Ectodermal cell (in vitro differentiated cells): Measurements from ENCODE around the gene BRF1.

ENCODE experiments used
- H3K27ac ChIP-seq: 2 replicates; pipeline ENCODE4 v1.7.0; 2013; ENCODE audit warnings: mild to moderate bottlenecking, low read depth, low read length; ENCODE audit not compliant: insufficient read depth, poor library complexity, severe bottlenecking
- H3K27me3 ChIP-seq: 2 replicates; pipeline ENCODE4 v1.7.0; 2013; ENCODE audit warnings: mild to moderate bottlenecking, low read length; ENCODE audit not compliant: insufficient read depth, control insufficient read depth, poor library complexity, severe bottlenecking
- H3K36me3 ChIP-seq: one replicate; pipeline ENCODE4 v1.7.0; 2013; ENCODE audit warnings: low read length; ENCODE audit not compliant: control insufficient read depth, insufficient read depth
- H3K4me1 ChIP-seq: one replicate; pipeline ENCODE4 v1.7.0; 2013; ENCODE audit warnings: low read length; ENCODE audit not compliant: control insufficient read depth, insufficient read depth
- H3K4me3 ChIP-seq: 2 replicates; pipeline ENCODE4 v1.7.0; 2013; ENCODE audit warnings: low read depth, low read length, control low read depth; ENCODE audit not compliant: insufficient read depth
- H3K9me3 ChIP-seq: 2 replicates; pipeline ENCODE4 v1.7.0; 2013; ENCODE audit warnings: mild to moderate bottlenecking, low read length, moderate library complexity; ENCODE audit not compliant: control insufficient read depth
- WGBS, 2 experiments: methylation state at CpG; one replicate each; pipeline ENCODE4 v1.1.7; 2013; ENCODE audit warnings: missing lambda C conversion rate in 2 of 2; 5-methylcytosine and 5-hydroxymethylcytosine counted together

The BRF1 gene

GRCh38 chr14:105166571-105167302 lies 134.1 kb downstream of the BRF1 start:
- Histone ChIP-seq H3K36me3 (no peaks in the 10 kb centered on the region), H3K27ac (no peak overlapping the region), H3K4me3 (no peak overlapping the region), H3K27me3 (peaks cover 41% of the 10 kb centered on the region), H3K4me1 (peaks cover 10% of the 10 kb centered on the region), H3K9me3 (no peaks in the 10 kb centered on the region)
- WGBS, 2 experiments: 86% methylated on average over 22 of the region's 22 CpGs

- Histone ChIP-seq H3K4me1 (peaks cover 9% of the 10 kb centered on the region), H3K36me3 (no peaks in the 10 kb centered on the region), H3K27ac (no peak overlapping the region), H3K27me3 (peaks cover 41% of the 10 kb centered on the region), H3K9me3 (no peaks in the 10 kb centered on the region), H3K4me3 (no peak overlapping the region)
- 92% methylated on average over 32 of the region's 32 CpGs for WGBS, 2 experiments
These were observed 134.9 kb downstream of the BRF1 start for GRCh38 chr14:105165761-105166485.

- Histone ChIP-seq H3K36me3 (no peaks in the 10 kb centered on the region), H3K9me3 (no peaks in the 10 kb centered on the region), H3K27ac (no peak overlapping the region), H3K4me1 (peaks cover 6% of the 10 kb centered on the region), H3K27me3 (peaks cover 36% of the 10 kb centered on the region), H3K4me3 (no peak overlapping the region)
- 73 to 81% methylated on average over 10 of the region's 10 CpGs for WGBS, 2 experiments
These were observed 135.6 kb downstream of the BRF1 start for GRCh38 chr14:105165134-105165704.

DNA sequence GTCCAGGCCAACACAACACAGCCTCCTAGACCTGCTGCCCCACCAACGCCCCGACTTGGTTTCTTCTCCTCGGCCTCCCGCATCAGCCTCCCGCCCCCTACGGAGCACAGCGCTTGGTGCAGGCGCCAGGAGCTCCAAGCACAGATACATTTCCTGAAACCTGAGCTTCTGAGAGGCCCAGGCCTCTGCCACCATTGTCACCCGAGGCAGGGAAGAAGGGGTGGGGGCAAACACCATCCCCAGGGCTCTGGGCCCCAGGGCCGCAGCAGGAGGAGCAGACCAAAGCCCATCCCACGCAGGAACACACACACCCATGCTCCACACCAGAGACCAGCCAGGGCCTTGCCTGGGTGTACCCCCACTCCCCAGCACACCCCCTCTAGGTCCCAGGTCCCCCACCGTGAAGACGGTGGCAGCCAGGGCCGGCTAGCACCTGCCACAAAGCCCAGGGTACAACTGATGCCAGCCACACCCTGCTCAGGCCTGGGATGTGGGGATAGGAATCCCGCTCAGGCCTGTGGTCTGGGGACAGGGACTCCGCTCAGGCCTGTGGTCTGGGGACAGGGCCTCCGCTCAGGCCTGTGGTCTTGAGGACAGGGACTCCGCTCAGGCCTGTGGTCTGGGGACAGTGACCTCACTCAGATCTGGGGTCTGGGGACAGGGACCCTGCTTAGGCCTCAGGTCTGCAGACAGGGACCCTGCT lies 137.6 kb downstream of the BRF1 start:
- H3K27ac ChIP-seq: no peak overlapping the region
- H3K9me3 ChIP-seq: no peaks in the 10 kb centered on the region
- peaks cover 6% of the 10 kb centered on the region for H3K4me1 ChIP-seq
- no peak overlapping the region for H3K4me3 ChIP-seq
- peaks cover 21% of the 10 kb centered on the region for H3K27me3 ChIP-seq
- 83% methylated on average over 18 of the region's 18 CpGs for WGBS, 2 experiments
- H3K36me3 ChIP-seq: no peaks in the 10 kb centered on the region

DNA sequence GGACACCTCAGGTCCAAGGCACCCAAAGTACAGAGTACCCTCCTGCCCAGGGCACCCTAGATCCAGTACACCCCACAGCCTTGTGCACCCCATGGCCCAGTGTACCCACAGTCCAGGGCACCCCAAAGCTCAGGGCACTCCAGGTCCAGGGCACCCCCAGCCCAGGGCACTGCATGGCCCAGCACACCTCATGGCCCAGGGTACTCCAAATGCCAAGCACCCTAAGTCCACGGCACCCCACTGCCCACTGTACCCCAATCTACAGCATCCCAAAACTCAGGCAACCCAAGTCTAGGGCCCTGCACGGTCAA lies 138.2 kb downstream of the BRF1 start:
- Histone ChIP-seq H3K4me1 (peaks cover 6% of the 10 kb centered on the region), H3K4me3 (no peak overlapping the region), H3K36me3 (no peaks in the 10 kb centered on the region), H3K27ac (no peak overlapping the region), H3K27me3 (peaks cover 18% of the 10 kb centered on the region), H3K9me3 (no peaks in the 10 kb centered on the region)
- WGBS, 2 experiments: 92 to 93% methylated on average over 2 of the region's 2 CpGs

DNA sequence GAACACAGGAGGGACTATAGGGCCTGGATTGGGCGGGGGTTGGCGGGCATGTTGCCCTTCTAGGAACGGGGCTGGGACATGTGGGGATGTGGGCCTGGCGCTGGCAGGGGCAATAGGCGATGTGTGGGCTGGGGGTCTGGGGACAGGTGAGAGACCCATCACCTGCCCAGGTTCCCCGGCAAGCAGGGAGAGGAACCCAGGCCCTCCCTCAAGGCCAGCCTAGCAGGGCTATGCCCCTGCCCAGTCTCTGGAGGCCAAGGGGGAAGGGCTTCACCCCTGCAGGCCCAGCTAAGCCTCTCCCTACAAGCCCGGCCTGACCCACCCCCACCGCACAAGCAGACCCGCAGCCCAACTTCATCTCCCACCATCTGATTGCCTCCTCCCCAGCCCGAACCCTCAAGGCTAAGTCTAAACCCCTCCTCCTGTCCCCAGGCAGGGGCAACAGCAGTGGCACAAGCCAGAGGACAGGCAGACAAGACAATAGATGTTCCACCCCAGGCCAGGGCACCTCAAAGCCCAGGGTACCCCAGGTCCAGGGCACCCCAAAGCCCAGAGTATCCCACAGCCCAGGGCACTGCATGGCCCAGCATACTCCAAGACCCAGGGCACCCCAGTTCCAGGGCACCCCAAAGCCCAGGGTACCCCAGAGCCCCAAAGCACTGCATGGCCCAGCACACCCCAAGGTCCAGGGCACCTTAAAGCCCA lies 138.7 kb downstream of the BRF1 start:
- H3K36me3 ChIP-seq: no peaks in the 10 kb centered on the region
- H3K4me1 ChIP-seq: peaks cover 6% of the 10 kb centered on the region
- no peaks in the 10 kb centered on the region for H3K9me3 ChIP-seq
- WGBS, 2 experiments: 85 to 87% methylated on average over 10 of the region's 10 CpGs
- H3K27ac ChIP-seq: no peak overlapping the region
- H3K4me3 ChIP-seq: no peak overlapping the region
- peaks cover 13% of the 10 kb centered on the region for H3K27me3 ChIP-seq

DNA sequence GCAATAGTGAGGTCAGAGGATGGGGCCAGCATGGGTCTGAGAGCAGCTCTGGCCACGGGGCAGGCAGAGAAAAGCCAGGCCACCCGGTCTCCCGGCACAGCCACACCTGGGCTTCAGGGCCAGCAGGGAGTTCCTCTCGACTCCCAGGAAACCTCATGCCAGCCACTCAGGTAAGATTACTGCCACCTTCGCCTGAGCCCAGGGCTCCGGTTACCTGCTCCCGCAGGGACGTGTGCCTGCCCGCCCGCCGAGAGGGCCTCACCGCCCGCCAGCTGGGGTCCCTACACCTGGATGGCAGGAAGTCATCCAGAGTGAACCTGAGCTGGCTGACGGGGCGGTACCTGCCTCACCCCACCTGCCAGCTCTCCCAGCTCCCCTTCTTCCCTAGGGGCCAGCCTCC lies 139.5 kb downstream of the BRF1 start:
- 87% methylated on average over 15 of the region's 15 CpGs for WGBS, 2 experiments
- H3K36me3 ChIP-seq: no peaks in the 10 kb centered on the region

DNA sequence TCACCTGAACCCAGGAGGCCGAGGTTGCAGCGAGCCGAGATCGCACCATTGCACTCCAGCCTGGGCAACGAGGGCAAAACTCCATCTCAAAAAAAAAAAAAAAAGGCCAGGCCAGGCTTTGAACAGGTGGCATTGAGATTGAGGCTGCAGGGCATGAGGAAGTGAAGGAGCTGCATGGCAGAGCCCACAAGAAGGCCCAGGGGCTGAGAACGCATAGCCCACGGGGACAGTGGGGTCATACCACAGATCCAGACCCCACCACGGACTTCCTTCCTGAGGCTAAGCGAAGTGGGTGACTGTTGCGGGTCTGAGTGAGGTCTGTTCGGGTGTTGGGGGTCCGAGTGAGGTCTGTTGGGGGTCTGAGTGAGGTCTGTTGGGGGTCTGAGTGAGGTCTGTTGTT lies 140.0 kb downstream of the BRF1 start:
- Histone ChIP-seq H3K4me3 (no peak overlapping the region), H3K9me3 (no peaks in the 10 kb centered on the region), H3K27me3 (no peaks in the 10 kb centered on the region), H3K27ac (no peak overlapping the region), H3K4me1 (peaks cover 6% of the 10 kb centered on the region), H3K36me3 (no peaks in the 10 kb centered on the region)
- WGBS, 2 experiments: 89 to 90% methylated on average over 12 of the region's 12 CpGs

More for the DNA sequence above, 139.5 kb downstream of the BRF1 start:
- Histone ChIP-seq H3K4me1 (peaks cover 6% of the 10 kb centered on the region), H3K27me3 (peaks cover 4% of the 10 kb centered on the region), H3K4me3 (no peak overlapping the region), H3K27ac (no peak overlapping the region), H3K9me3 (no peaks in the 10 kb centered on the region)

DNA sequence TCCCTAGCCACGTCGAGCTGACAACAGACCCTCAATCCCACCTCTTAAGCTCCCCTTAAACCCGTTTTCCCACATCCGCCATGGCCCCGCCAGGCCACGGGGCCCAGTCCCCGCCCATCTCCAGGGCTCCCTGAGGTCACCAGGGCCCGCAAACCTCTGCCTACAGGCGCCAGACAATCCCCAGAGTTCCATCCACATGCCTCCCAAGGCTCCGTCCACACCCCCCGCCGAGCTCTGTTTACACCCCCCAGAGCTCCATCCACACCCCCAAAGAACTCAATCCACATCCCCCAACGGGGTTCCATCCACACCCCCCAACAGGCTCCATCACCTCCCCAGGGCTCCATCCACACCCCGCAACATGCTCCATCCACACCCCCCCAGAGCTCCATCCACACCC lies 141.5 kb downstream of the BRF1 start:
- no peak overlapping the region for H3K27ac ChIP-seq
- H3K4me1 ChIP-seq: peaks cover 6% of the 10 kb centered on the region
- no peak overlapping the region for H3K4me3 ChIP-seq
- 85 to 90% methylated on average over 12 to 13 of the region's 14 CpGs for WGBS, 2 experiments
- no peaks in the 10 kb centered on the region for H3K9me3 ChIP-seq
- no peaks in the 10 kb centered on the region for H3K36me3 ChIP-seq
- H3K27me3 ChIP-seq: no peaks in the 10 kb centered on the region
